ELR (cell line): ENCODE results near the gene TRIM5.

Experiments
- DNase-seq: peaks from one replicate; pipeline ENCODE4 v3.0.0-alpha.2; 2015; ENCODE audit warnings: low read depth

TRIM5 gene

DNA sequence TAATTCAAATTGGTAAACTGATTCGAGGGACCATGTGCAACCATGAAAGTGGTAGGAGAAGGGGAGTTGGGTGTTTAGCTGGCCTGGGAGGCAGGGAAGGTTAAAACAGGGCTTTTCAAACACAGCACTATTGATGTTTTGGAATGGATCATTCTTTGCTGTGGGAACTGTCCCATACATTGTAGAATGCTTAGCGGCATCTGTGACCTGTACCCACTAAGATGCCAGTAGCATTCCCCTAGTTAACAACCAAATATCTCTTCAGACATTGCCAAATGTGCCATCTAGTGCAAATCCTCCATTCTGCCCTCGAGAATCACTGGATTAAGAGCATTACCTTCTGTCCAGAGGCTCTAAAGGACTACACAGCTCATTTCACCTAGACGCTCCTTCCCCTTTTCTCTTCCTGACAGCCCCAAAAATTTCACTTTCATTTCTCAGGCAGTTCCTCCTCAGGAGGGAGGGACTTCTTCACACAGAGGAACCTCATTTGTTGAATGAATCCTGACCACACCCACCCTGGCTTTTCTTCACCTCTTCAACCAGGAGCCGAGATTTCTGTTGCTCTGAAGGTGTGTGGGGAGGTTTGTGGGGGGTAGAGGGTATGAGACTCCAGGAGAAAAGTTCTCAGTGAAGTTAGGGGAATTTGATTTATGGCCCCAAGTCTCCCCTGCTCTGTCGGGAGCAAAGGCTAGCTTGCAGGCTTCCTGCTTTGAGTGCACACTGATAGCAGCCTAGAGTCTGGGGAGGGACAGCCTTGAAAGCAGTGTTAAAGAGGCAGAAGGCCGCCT, 60.2 kb downstream of the TRIM5 start, which contains the start of gene TRIM34:
TRIM34 (plus strand) TSS at position 513 of the 791 bp plus-strand sequence. CDS start 7,331 bp downstream, outside the sequence.
- DNase-seq, result peak; percentile 83

- no peak for DNase-seq
These were observed 62.1 kb downstream of the TRIM5 start for GRCh38 chr11:5622802-5623201.

DNA sequence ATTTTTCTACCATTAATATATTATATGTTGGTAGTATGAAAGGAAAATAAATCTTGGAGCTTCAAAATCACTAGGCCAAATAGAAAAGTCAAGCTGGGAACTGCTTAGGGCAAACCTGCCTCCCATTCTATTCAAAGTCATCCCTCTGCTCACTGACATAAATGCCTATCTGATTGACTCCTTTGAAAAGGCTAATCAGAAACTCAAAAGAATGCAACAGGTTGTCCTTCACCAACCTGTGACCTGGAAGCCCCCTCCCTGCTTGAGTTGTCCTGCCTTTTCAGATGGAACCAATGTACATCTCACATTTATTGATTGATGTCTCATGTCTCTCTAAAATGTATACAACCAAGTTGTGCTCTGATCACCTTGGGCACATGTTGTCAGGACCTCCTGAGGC, 63.3 kb downstream of the TRIM5 start:
- no peak for DNase-seq

- peak; percentile 87 for DNase-seq
These were observed 64.0 kb downstream of the TRIM5 start for GRCh38 chr11:5620651-5621521.

GRCh38 chr11:5618807-5619206, 66.1 kb downstream of the TRIM5 start:
- peak; percentile 95 for DNase-seq
